GM12878 (cell line): ENCODE results near the gene CHAC2. TPM values are rescaled to one million over a fixed set of nuclear protein-coding genes. Genes with fewer than 3 reads are reported as not detected.
A peak's percentile ranks its signal among the peaks of the same experiment; 100 is the strongest.

Source experiments
- ATAC-seq: fragments of 200-7000 bp; cut with Tn5 transposase; 3 replicates; pipeline ENCODE4 v1.9.1; 2020; ENCODE audit warnings: mild to moderate bottlenecking, moderate library complexity
- BruUV-seq: library from RNA; stranded (reverse); fragments of 400-500 nt; replicated peaks from 2 replicates; lab custom pipeline; 2021; lab: Mats Ljungman, UMichigan
- CTCF ChIA-PET: fragments of 300-600 bp; sonication (Branson Sonifier 250); formaldehyde crosslinking; extraction: SDS; loops from one replicate; lab custom pipeline; 2021; ENCODE audit warnings: inconsistent platforms; lab: Yijun Ruan, JAX
- POLR2A ChIA-PET: fragments of 350-600 bp; formaldehyde crosslinking; extraction: SDS; loops from one replicate; lab custom pipeline; 2021; ENCODE audit warnings: inconsistent platforms; lab: Charles Lee
- RAD21 ChIA-PET: fragments of 300-600 bp; sonication (Branson Sonifier 250); formaldehyde crosslinking; loops from one replicate; lab custom pipeline; 2023; ENCODE audit warnings: antibody characterized with exemption; ENCODE audit not compliant: unreplicated experiment; lab: Charles Lee
- SMC1A ChIA-PET: fragments of 300-600 bp; sonication (Branson Sonifier 250); formaldehyde crosslinking; loops from one replicate; lab custom pipeline; 2023; ENCODE audit not compliant: unreplicated experiment, uncharacterized antibody; lab: Charles Lee
- DNase-seq: peaks from one replicate; pipeline ENCODE4 v3.0.0-alpha.2; 2011; ENCODE audit warnings: low read depth, low spot score
- FAIRE-seq: peaks from 3 replicates; lab custom pipeline; 2011; peaks lifted over from hg19 to GRCh38; lab: Jason Lieb, UNC
- H2AFZ ChIP-seq: 2 replicates; pipeline ENCODE4 v1.6.0; 2011; ENCODE audit warnings: low read depth, low read length, control low read depth; ENCODE audit not compliant: control insufficient read depth
- H3K27ac ChIP-seq: 2 replicates; pipeline ENCODE4 v1.5.1; 2011; ENCODE audit warnings: control low read depth; ENCODE audit not compliant: control insufficient read depth, insufficient read depth
- H3K27me3 ChIP-seq, 2 experiments: replicated peaks in 1 of 2; 2 replicates each; pipeline versions ENCODE4 v1.6.0 to v1.6.1; 2011; ENCODE audit warnings: low read length in 1 of 2; ENCODE audit not compliant: control insufficient read depth in 2 of 2, insufficient read depth in 2 of 2
- H3K36me3 ChIP-seq, 2 experiments: 2 replicates each; pipeline ENCODE4 v1.5.1; 2011; ENCODE audit warnings: low read length in 1 of 2; ENCODE audit not compliant: control insufficient read depth in 2 of 2, insufficient read depth in 2 of 2
- H3K4me1 ChIP-seq: 2 replicates; pipeline ENCODE4 v1.6.1; 2011; ENCODE audit warnings: mild to moderate bottlenecking, low read length, moderate library complexity, mixed read lengths; ENCODE audit not compliant: control insufficient read depth, insufficient read depth
- H3K4me2 ChIP-seq: 2 replicates; pipeline ENCODE4 v1.6.0; 2011; ENCODE audit warnings: control low read depth; ENCODE audit not compliant: control insufficient read depth, insufficient read depth
- H3K4me3 ChIP-seq: fragments of 200-600 bp; sonication (generic); 2 replicates; pipeline ENCODE4 v1.5.1; 2016
- H3K79me2 ChIP-seq: 2 replicates; pipeline ENCODE4 v1.6.0; 2011; ENCODE audit warnings: low read length; ENCODE audit not compliant: control insufficient read depth, insufficient read depth
- H3K9ac ChIP-seq: 2 replicates; pipeline ENCODE4 v1.8.0; 2011; ENCODE audit warnings: low read length, control low read depth, mixed read lengths; ENCODE audit not compliant: control insufficient read depth, insufficient read depth
- H3K9me3 ChIP-seq: replicated peaks from 3 replicates; pipeline ENCODE4 v1.5.1; 2011; ENCODE audit warnings: mild to moderate bottlenecking, low read length; ENCODE audit not compliant: control insufficient read depth, insufficient read depth
- H4K20me1 ChIP-seq: 2 replicates; pipeline ENCODE4 v1.6.0; 2011; ENCODE audit not compliant: control insufficient read depth, insufficient read depth
- ASH2L ChIP-seq: fragments of 300-600, 200-600 bp; sonication (generic); IDR thresholded peaks from 2 replicates; pipeline ENCODE4 v1.6.1; 2017; ENCODE audit warnings: low read depth, mild to moderate bottlenecking, borderline replicate concordance
- BACH1 ChIP-seq: fragments of 450-650 bp; IDR thresholded peaks from 2 replicates; pipeline ENCODE4 v1.6.1; 2017; ENCODE audit warnings: mild to moderate bottlenecking, borderline replicate concordance
- FOXK2 ChIP-seq: fragments of 450-650 bp; IDR thresholded peaks from 2 replicates; pipeline ENCODE4 v1.6.1; 2017; ENCODE audit warnings: mild to moderate bottlenecking, moderate library complexity
- IKZF1 ChIP-seq: fragments of 450-650 bp; conservative IDR thresholded peaks from 2 replicates; pipeline ENCODE4 v1.6.1; 2017; ENCODE audit warnings: antibody characterized with exemption, mild to moderate bottlenecking
- KDM1A ChIP-seq: fragments of 200-600 bp; sonication (generic); IDR thresholded peaks from 2 replicates; pipeline ENCODE4 v1.6.1; 2016; ENCODE audit warnings: borderline replicate concordance
- MEF2A ChIP-seq: IDR thresholded peaks from 2 replicates; pipeline ENCODE4 v1.6.1; 2011; ENCODE audit warnings: low read depth, mild to moderate bottlenecking, low read length, moderate library complexity; ENCODE audit not compliant: insufficient read depth
- SIX5 ChIP-seq: IDR thresholded peaks from 2 replicates; pipeline ENCODE4 v1.6.1; 2011; ENCODE audit warnings: mild to moderate bottlenecking, low read depth, low read length, moderate library complexity; ENCODE audit not compliant: severe bottlenecking
- WGBS: methylation state at CpG from one replicate; pipeline ENCODE4 v1.1.6; 2016; ENCODE audit warnings: low lambda C conversion rate; ENCODE audit not compliant: insufficient replicate concordance, insufficient coverage; ENCODE audit errors: missing lambda C conversion rate; 5-methylcytosine and 5-hydroxymethylcytosine counted together
- in situ Hi-C: fragments of 300-500 bp; cut with MboI; formaldehyde crosslinking; loops from 9 replicates; pipeline ENCODE4 v1.14.3; 2018; ENCODE audit warnings: mixed read lengths
- intact Hi-C: fragments of 100-400 bp; cut with micrococcal nuclease; formaldehyde crosslinking; loops from one replicate; pipeline ENCODE4 v1.14.2; 2022; ENCODE audit not compliant: unreplicated experiment
- polyA plus RNA-seq, 11 experiments: library from polyadenylated mRNA; depleted of rRNA in 4 of 11; unstranded in 6 of 11; stranded (reverse) in 5 of 11; fragments of >200 nt; fragmentation: Nextera tagmentation in 4 of 11; fragmentation: Illumina TruSeq in 1 of 11; extraction: Ambion mirVana in 4 of 11; extraction: Trizol in 1 of 11; gene quantifications; 1 replicate in 1 of 11; 2 replicates in 10 of 11; pipeline versions ENCODE4 v1.2.1 to v1.2.3, GENCODE V29; 2011 to 2016; ENCODE audit warnings: inconsistent platforms in 2 of 11, missing spikeins in 2 of 11, low read depth in 1 of 11
- total RNA-seq, 4 experiments: library from RNA; depleted of rRNA in 3 of 4; stranded (reverse); fragments of >200 nt in 3 of 4; fragmentation: Illumina TruSeq in 1 of 4; extraction: Trizol in 1 of 4; gene quantifications; 2 replicates each; pipeline versions ENCODE4 v1.2.1 to v1.2.3, GENCODE V29; 2013 to 2021
- TF ChIP-seq, protein P1 (sequence below): fragments of 450-650 bp; IDR thresholded peaks from 2 replicates; pipeline ENCODE4 v1.6.1; 2018; ENCODE audit warnings: mild to moderate bottlenecking, low read depth, moderate library complexity; ENCODE audit not compliant: partially characterized antibody

CHAC2 gene
- total and polyA plus RNA-seq, 10 of the 15 experiments (the other 5 are each of a cell fraction or from before 2014, with no cell fraction given): 11.0 to 67.6 (median 25.0) TPM

- Histone ChIP-seq H3K4me3 (no peak overlapping the region), H3K9ac (no peak overlapping the region), H3K79me2 (no peaks in the 10 kb centered on the region), H3K27ac (no peak overlapping the region), H3K4me1 (no peaks in the 10 kb centered on the region), H3K9me3 (no peaks in the 10 kb centered on the region), H3K4me2 (no peak overlapping the region), H3K36me3 (peaks cover 0 to 8% of the 10 kb centered on the region in 2 experiments; a peak in 2 of 4 replicates), H4K20me1 (no peaks in the 10 kb centered on the region), H2AFZ (no peak overlapping the region), H3K27me3 (no peaks in the 10 kb centered on the region)
- CTCF ChIA-PET: no interaction called here
- SMC1A ChIA-PET: no interaction called here
- WGBS: 74% methylated on average over 2 of the region's 2 CpGs
- FAIRE-seq (peak; percentile 23), DNase-seq (no peak), ATAC-seq (no peak)
- no peak for TF ChIP-seq BACH1
- TF ChIP-seq, protein P1, sequence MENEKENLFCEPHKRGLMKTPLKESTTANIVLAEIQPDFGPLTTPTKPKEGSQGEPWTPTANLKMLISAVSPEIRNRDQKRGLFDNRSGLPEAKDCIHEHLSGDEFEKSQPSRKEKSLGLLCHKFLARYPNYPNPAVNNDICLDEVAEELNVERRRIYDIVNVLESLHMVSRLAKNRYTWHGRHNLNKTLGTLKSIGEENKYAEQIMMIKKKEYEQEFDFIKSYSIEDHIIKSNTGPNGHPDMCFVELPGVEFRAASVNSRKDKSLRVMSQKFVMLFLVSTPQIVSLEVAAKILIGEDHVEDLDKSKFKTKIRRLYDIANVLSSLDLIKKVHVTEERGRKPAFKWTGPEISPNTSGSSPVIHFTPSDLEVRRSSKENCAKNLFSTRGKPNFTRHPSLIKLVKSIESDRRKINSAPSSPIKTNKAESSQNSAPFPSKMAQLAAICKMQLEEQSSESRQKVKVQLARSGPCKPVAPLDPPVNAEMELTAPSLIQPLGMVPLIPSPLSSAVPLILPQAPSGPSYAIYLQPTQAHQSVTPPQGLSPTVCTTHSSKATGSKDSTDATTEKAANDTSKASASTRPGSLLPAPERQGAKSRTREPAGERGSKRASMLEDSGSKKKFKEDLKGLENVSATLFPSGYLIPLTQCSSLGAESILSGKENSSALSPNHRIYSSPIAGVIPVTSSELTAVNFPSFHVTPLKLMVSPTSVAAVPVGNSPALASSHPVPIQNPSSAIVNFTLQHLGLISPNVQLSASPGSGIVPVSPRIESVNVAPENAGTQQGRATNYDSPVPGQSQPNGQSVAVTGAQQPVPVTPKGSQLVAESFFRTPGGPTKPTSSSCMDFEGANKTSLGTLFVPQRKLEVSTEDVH: no peak
- no peak for TF ChIP-seq FOXK2
- TF ChIP-seq KDM1A: no peak
- TF ChIP-seq ASH2L: no peak
- no peak for TF ChIP-seq IKZF1
- no peak for TF ChIP-seq SIX5
- TF ChIP-seq MEF2A: no peak
- in situ Hi-C loops (no loop called here), intact Hi-C loops (no loop called here)
- RAD21 ChIA-PET: no interaction called here
- POLR2A ChIA-PET: no interaction called here
- no TSS peak for BruUV-seq
These were observed 43.1 kb upstream of the CHAC2 start for GRCh38 chr2:53724536-53724935.
